ENCODE data around the gene UAP1L1. TPM values are rescaled to one million over a fixed set of nuclear protein-coding genes. Genes with fewer than 3 reads are reported as not detected.
"Not testable (repeated sequence)": the region's sequence is repeated elsewhere in the genome, so short reads cannot be mapped to it uniquely, and the experiment has no call there.

Gene UAP1L1
- total RNA-seq, 1 donor from 2014 or later, result 2.9 TPM

- H3K9me3 Mint-ChIP-seq, result no peaks in the 10 kb centered on the region
- no peak overlapping the region for H3K27ac Mint-ChIP-seq (ENCODE audit: unreplicated experiment)
- peaks cover 51% of the 10 kb centered on the region for H3K27me3 Mint-ChIP-seq (ENCODE audit: low read depth)
- H3K4me3 Mint-ChIP-seq, result no peak overlapping the region
- TF ChIP-seq CTCF (conservative IDR thresholded peaks at IDR 0.05), result no peak
- no peaks in the 10 kb centered on the region for H3K36me3 Mint-ChIP-seq (ENCODE audit: low read depth)
- DNase-seq (ENCODE audit: low read depth, low spot score), result no peak
- no peaks in the 10 kb centered on the region for H3K4me1 Mint-ChIP-seq
Measured at GRCh38 chr9:137058521-137059234, 18.6 kb upstream of the UAP1L1 start.

- no peak for DNase-seq (ENCODE audit: low read depth, low spot score)
- H3K4me1 Mint-ChIP-seq, result no peaks in the 10 kb centered on the region
- H3K4me3 Mint-ChIP-seq, result no peak overlapping the region
- H3K27me3 Mint-ChIP-seq (ENCODE audit: low read depth), result peaks cover 20% of the 10 kb centered on the region
- H3K9me3 Mint-ChIP-seq, result no peaks in the 10 kb centered on the region
- no peaks in the 10 kb centered on the region for H3K36me3 Mint-ChIP-seq (ENCODE audit: low read depth)
- no peak overlapping the region for H3K27ac Mint-ChIP-seq (ENCODE audit: unreplicated experiment)
- no peak for TF ChIP-seq CTCF (conservative IDR thresholded peaks at IDR 0.05)
Measured at GRCh38 chr9:137062384-137062783, 14.9 kb upstream of the UAP1L1 start.

- not testable (repeated sequence) for H3K9me3 Mint-ChIP-seq
Measured at GRCh38 chr9:137062798-137063197, 14.5 kb upstream of the UAP1L1 start.

GRCh38 chr9:137063311-137064026 lies 13.8 kb upstream of the UAP1L1 start:
- peaks cover 3% of the 10 kb centered on the region for H3K4me1 Mint-ChIP-seq
- no peak for DNase-seq (ENCODE audit: low read depth, low spot score)
- H3K27ac Mint-ChIP-seq (ENCODE audit: unreplicated experiment), result no peak overlapping the region
- no peak for TF ChIP-seq CTCF (conservative IDR thresholded peaks at IDR 0.05)
- H3K27me3 Mint-ChIP-seq (ENCODE audit: low read depth), result peaks cover 16% of the 10 kb centered on the region
- no peaks in the 10 kb centered on the region for H3K9me3 Mint-ChIP-seq
- H3K4me3 Mint-ChIP-seq, result no peak overlapping the region
- no peaks in the 10 kb centered on the region for H3K36me3 Mint-ChIP-seq (ENCODE audit: low read depth)

More at GRCh38 chr9:137062798-137063197, 14.5 kb upstream of the UAP1L1 start:
- not testable (repeated sequence) for H3K4me3 Mint-ChIP-seq; H3K36me3 Mint-ChIP-seq (ENCODE audit: low read depth); DNase-seq (ENCODE audit: low read depth, low spot score); H3K27ac Mint-ChIP-seq (ENCODE audit: unreplicated experiment); H3K4me1 Mint-ChIP-seq
- H3K27me3 Mint-ChIP-seq (ENCODE audit: low read depth), result peaks cover 17% of the 10 kb centered on the region

- H3K4me1 Mint-ChIP-seq, result peaks cover 3% of the 10 kb centered on the region
- H3K9me3 Mint-ChIP-seq, result no peaks in the 10 kb centered on the region
- H3K27ac Mint-ChIP-seq (ENCODE audit: unreplicated experiment), result no peak overlapping the region
- H3K27me3 Mint-ChIP-seq (ENCODE audit: low read depth), result peaks cover 9% of the 10 kb centered on the region
- peak; percentile 79 for DNase-seq (ENCODE audit: low read depth, low spot score)
- peak; percentile 86 for TF ChIP-seq CTCF (conservative IDR thresholded peaks at IDR 0.05)
- no peaks in the 10 kb centered on the region for H3K36me3 Mint-ChIP-seq (ENCODE audit: low read depth)
- no peak overlapping the region for H3K4me3 Mint-ChIP-seq
Measured at GRCh38 chr9:137064027-137064879, 13.1 kb upstream of the UAP1L1 start.
